ENCODE measurements around the gene ORM2.

The ORM2 gene

GRCh38 chr9:114363424-114363823, 33.8 kb downstream of the ORM2 start:
- Mint-ChIP-seq H3K4me1 (peaks cover 4% of the 10 kb centered on the region), H3K4me3 (no peak overlapping the region), H3K27me3 (ENCODE audit: low read depth, poor library complexity) (no peaks in the 10 kb centered on the region), H3K27ac (no peak overlapping the region), H3K9me3 (no peaks in the 10 kb centered on the region), H3K36me3 (ENCODE audit: low read depth) (peaks cover 34% of the 10 kb centered on the region)
- TF ChIP-seq CTCF (IDR thresholded peaks at IDR 0.05), result no peak
- DNase-seq, result no peak

- DNase-seq, result no peak
- Mint-ChIP-seq H3K4me1 (peaks cover 4% of the 10 kb centered on the region), H3K36me3 (ENCODE audit: low read depth) (peaks cover 32% of the 10 kb centered on the region), H3K27ac (peak overlapping the region; percentile 48), H3K27me3 (ENCODE audit: low read depth, poor library complexity) (no peaks in the 10 kb centered on the region), H3K4me3 (no peak overlapping the region), H3K9me3 (no peaks in the 10 kb centered on the region)
- no peak for TF ChIP-seq CTCF (IDR thresholded peaks at IDR 0.05)
Observed at GRCh38 chr9:114364134-114365041, 34.7 kb downstream of the ORM2 start.

GRCh38 chr9:114365194-114365593, 35.5 kb downstream of the ORM2 start:
- no peak for TF ChIP-seq CTCF (IDR thresholded peaks at IDR 0.05)
- Mint-ChIP-seq H3K4me1 (peaks cover 9% of the 10 kb centered on the region), H3K4me3 (no peak overlapping the region), H3K9me3 (no peaks in the 10 kb centered on the region), H3K27ac (no peak overlapping the region), H3K27me3 (ENCODE audit: low read depth, poor library complexity) (no peaks in the 10 kb centered on the region), H3K36me3 (ENCODE audit: low read depth) (peaks cover 30% of the 10 kb centered on the region)
- DNase-seq, result no peak

GRCh38 chr9:114366334-114367128, 36.9 kb downstream of the ORM2 start:
- Mint-ChIP-seq H3K4me1 (peaks cover 18% of the 10 kb centered on the region), H3K27me3 (ENCODE audit: low read depth, poor library complexity) (no peaks in the 10 kb centered on the region), H3K36me3 (ENCODE audit: low read depth) (peaks cover 20% of the 10 kb centered on the region), H3K9me3 (no peaks in the 10 kb centered on the region), H3K4me3 (no peak overlapping the region), H3K27ac (peak overlapping the region; percentile 13)
- DNase-seq, result no peak
- no peak for TF ChIP-seq CTCF (IDR thresholded peaks at IDR 0.05)

- H3K27ac Mint-ChIP-seq, result no peak overlapping the region
- H3K4me3 Mint-ChIP-seq, result no peak overlapping the region
- no peak for TF ChIP-seq CTCF (IDR thresholded peaks at IDR 0.05)
- H3K27me3 Mint-ChIP-seq (ENCODE audit: low read depth, poor library complexity), result no peaks in the 10 kb centered on the region
- H3K9me3 Mint-ChIP-seq, result no peaks in the 10 kb centered on the region
- no peak for DNase-seq
- peaks cover 25% of the 10 kb centered on the region for H3K4me1 Mint-ChIP-seq
- peaks cover 18% of the 10 kb centered on the region for H3K36me3 Mint-ChIP-seq (ENCODE audit: low read depth)
Observed at GRCh38 chr9:114367366-114367765, 37.7 kb downstream of the ORM2 start.
